Activated naive CD4-positive, alpha-beta T cell treated with anti-CD3 and anti-CD28 coated beads, Interleukin-2, amount 50 U/mL, for 24 hours (primary cell): ENCODE data around the gene TMEM9.
"Not testable (repeated sequence)": the region's sequence is repeated elsewhere in the genome, so short reads cannot be mapped to it uniquely, and the experiment has no call there.

Experiments
- H3K27ac Mint-ChIP-seq: one replicate; pipeline ENCODE4 v1.8.0; 2021; ENCODE audit warnings: mild to moderate bottlenecking, mixed read lengths
- H3K27me3 Mint-ChIP-seq: one replicate; pipeline ENCODE4 v1.8.0; 2021; ENCODE audit warnings: mixed read lengths
- H3K36me3 Mint-ChIP-seq: one replicate; pipeline ENCODE4 v1.8.0; 2021; ENCODE audit warnings: mixed read lengths
- H3K4me1 Mint-ChIP-seq: one replicate; pipeline ENCODE4 v1.8.0; 2021; ENCODE audit warnings: mixed read lengths
- H3K4me3 Mint-ChIP-seq: one replicate; pipeline ENCODE4 v1.8.0; 2021; ENCODE audit warnings: mild to moderate bottlenecking, mixed read lengths
- H3K9me3 Mint-ChIP-seq: one replicate; pipeline ENCODE4 v1.8.0; 2021; ENCODE audit warnings: mixed read lengths

Gene TMEM9

GRCh38 chr1:201164645-201165044 lies 10.4 kb upstream of the TMEM9 start:
- H3K36me3 Mint-ChIP-seq: no peaks in the 10 kb centered on the region
- H3K4me3 Mint-ChIP-seq: no peak overlapping the region
- H3K27ac Mint-ChIP-seq: no peak overlapping the region
- no peaks in the 10 kb centered on the region for H3K9me3 Mint-ChIP-seq
- H3K27me3 Mint-ChIP-seq: peaks cover 2% of the 10 kb centered on the region
- H3K4me1 Mint-ChIP-seq: no peaks in the 10 kb centered on the region

GRCh38 chr1:201163707-201164106 lies 9.4 kb upstream of the TMEM9 start:
- H3K9me3 Mint-ChIP-seq: no peaks in the 10 kb centered on the region
- peaks cover 2% of the 10 kb centered on the region for H3K27me3 Mint-ChIP-seq
- no peak overlapping the region for H3K27ac Mint-ChIP-seq
- no peaks in the 10 kb centered on the region for H3K36me3 Mint-ChIP-seq
- no peaks in the 10 kb centered on the region for H3K4me1 Mint-ChIP-seq
- no peak overlapping the region for H3K4me3 Mint-ChIP-seq

GRCh38 chr1:201163036-201163435 lies 8.8 kb upstream of the TMEM9 start:
- H3K9me3 Mint-ChIP-seq, H3K4me3 Mint-ChIP-seq, H3K36me3 Mint-ChIP-seq, H3K4me1 Mint-ChIP-seq, H3K27ac Mint-ChIP-seq, H3K27me3 Mint-ChIP-seq: not testable (repeated sequence)

DNA sequence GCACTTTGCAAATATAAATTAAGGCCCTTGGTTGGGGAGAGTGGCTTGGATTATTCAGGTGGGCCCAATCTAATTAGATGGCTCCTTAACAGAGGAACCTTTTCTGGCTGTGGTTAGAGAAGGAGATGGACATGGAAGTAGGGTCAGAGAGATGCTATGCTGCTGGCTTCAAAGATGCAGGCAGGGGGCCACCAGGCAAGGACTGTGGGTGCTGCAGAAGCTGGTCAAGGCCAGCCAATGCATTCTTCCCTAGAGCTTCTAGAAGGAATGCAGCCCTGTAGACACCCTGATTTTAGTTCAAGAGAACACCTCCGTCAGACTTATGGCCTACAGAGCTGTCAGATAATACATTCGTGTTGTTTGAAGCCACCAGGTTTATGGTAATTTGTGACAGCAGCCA lies 3.7 kb upstream of the TMEM9 start:
- Mint-ChIP-seq H3K9me3 (no peaks in the 10 kb centered on the region), H3K27ac (no peak overlapping the region), H3K4me1 (peaks cover 16% of the 10 kb centered on the region), H3K27me3 (peaks cover 2% of the 10 kb centered on the region), H3K4me3 (no peak overlapping the region), H3K36me3 (no peaks in the 10 kb centered on the region)

- H3K4me1 Mint-ChIP-seq: peaks cover 24% of the 10 kb centered on the region
- H3K27me3 Mint-ChIP-seq: peaks cover 2% of the 10 kb centered on the region
- H3K4me3 Mint-ChIP-seq: no peak overlapping the region
Observed at GRCh38 chr1:201156819-201157218, 2.5 kb upstream of the TMEM9 start.

GRCh38 chr1:201156346-201156745 lies 2.1 kb upstream of the TMEM9 start:
- Mint-ChIP-seq H3K27me3 (peaks cover 2% of the 10 kb centered on the region), H3K36me3 (no peaks in the 10 kb centered on the region), H3K4me1 (peaks cover 24% of the 10 kb centered on the region), H3K27ac (no peak overlapping the region), H3K9me3 (no peaks in the 10 kb centered on the region), H3K4me3 (no peak overlapping the region)

More at GRCh38 chr1:201156819-201157218, 2.5 kb upstream of the TMEM9 start:
- Mint-ChIP-seq H3K36me3 (no peaks in the 10 kb centered on the region), H3K27ac (no peak overlapping the region), H3K9me3 (no peaks in the 10 kb centered on the region)

DNA sequence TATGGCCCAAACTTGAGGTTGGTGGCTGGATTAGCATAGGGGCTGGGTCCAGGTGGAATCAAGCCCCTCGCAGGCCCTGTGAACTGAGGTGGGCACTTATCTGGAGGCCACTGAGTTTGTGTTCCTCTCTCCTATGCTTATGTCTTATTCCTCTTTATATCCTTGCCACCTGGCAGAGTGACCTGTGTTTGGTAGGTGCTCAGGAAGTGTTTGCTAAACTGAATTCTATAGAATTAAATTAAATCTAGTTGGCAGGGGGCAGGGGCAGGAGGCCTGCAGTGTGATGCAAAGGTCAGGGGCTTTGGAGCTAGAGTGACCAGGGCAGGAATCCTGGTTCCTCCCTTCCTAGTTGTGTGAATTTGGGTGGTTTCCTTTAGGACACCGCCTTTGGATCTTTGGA lies 1.1 kb upstream of the TMEM9 start:
- peaks cover 24% of the 10 kb centered on the region for H3K4me1 Mint-ChIP-seq
- no peak overlapping the region for H3K27ac Mint-ChIP-seq
- no peak overlapping the region for H3K4me3 Mint-ChIP-seq
- H3K27me3 Mint-ChIP-seq: no peaks in the 10 kb centered on the region
- no peaks in the 10 kb centered on the region for H3K9me3 Mint-ChIP-seq
- no peaks in the 10 kb centered on the region for H3K36me3 Mint-ChIP-seq

- Mint-ChIP-seq H3K9me3 (no peaks in the 10 kb centered on the region), H3K4me1 (peaks cover 24% of the 10 kb centered on the region), H3K27me3 (no peaks in the 10 kb centered on the region), H3K36me3 (no peaks in the 10 kb centered on the region), H3K27ac (peak overlapping the region; percentile 84), H3K4me3 (peak overlapping the region; percentile 91)
Observed at GRCh38 chr1:201153474-201154388, 543 bp downstream of the TMEM9 start.

DNA sequence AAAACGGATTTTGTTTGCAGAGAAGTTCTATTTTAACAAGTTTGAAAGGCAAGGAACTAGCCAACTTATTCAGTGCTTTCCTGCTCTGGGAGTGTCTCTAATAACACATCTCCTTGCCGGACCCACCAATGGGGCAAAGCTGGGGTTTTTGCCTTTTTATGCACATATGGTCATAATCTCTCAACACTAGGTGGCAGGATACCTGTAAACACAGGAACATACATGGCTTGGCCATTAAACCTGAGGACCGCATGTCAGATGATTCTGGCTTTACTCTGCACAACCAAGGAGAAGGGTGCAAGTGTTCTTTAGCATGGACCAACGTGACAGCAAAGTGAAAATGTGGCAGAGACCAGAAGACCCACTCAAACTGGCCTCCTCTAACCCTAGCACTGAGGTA lies 4.9 kb downstream of the TMEM9 start:
- Mint-ChIP-seq H3K4me3 (no peak overlapping the region), H3K27me3 (no peaks in the 10 kb centered on the region), H3K27ac (no peak overlapping the region), H3K36me3 (no peaks in the 10 kb centered on the region), H3K9me3 (no peaks in the 10 kb centered on the region), H3K4me1 (peaks cover 18% of the 10 kb centered on the region)

- no peak overlapping the region for H3K4me3 Mint-ChIP-seq
- no peaks in the 10 kb centered on the region for H3K27me3 Mint-ChIP-seq
- peaks cover 3% of the 10 kb centered on the region for H3K4me1 Mint-ChIP-seq
- H3K36me3 Mint-ChIP-seq: peaks cover 3% of the 10 kb centered on the region
- peak overlapping the region; percentile 42 for H3K27ac Mint-ChIP-seq
- H3K9me3 Mint-ChIP-seq: no peaks in the 10 kb centered on the region
Observed at GRCh38 chr1:201147396-201148015, 6.8 kb downstream of the TMEM9 start.

- Mint-ChIP-seq H3K4me1 (no peaks in the 10 kb centered on the region), H3K36me3 (peaks cover 3% of the 10 kb centered on the region), H3K27ac (no peak overlapping the region), H3K9me3 (no peaks in the 10 kb centered on the region), H3K4me3 (no peak overlapping the region), H3K27me3 (no peaks in the 10 kb centered on the region)
Observed at GRCh38 chr1:201146626-201147390, 7.5 kb downstream of the TMEM9 start.

DNA sequence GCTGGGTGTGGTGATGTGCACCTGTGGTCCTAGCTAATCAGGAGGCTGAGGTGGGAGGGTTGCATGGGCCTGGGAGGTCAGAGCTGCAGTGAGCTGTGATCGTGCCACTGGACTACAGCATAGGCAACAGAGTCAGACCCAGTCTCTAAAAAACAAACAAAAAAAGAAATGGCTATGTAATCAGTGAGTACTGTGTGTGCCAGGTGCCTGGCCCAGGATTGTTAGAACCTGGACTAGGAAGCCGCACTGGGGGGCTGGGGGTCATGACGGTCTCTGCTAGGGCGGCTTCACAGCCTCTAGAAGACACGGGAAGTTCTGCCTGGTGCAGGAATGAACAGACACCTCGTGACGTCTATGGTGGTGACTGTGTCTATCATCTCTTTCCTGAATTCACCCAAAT lies 8.5 kb downstream of the TMEM9 start:
- H3K4me1 Mint-ChIP-seq: no peaks in the 10 kb centered on the region
- peaks cover 7% of the 10 kb centered on the region for H3K36me3 Mint-ChIP-seq
- no peak overlapping the region for H3K27ac Mint-ChIP-seq
- no peak overlapping the region for H3K4me3 Mint-ChIP-seq
- no peaks in the 10 kb centered on the region for H3K9me3 Mint-ChIP-seq
- no peaks in the 10 kb centered on the region for H3K27me3 Mint-ChIP-seq

GRCh38 chr1:201145132-201145531 lies 9.1 kb downstream of the TMEM9 start:
- H3K4me3 Mint-ChIP-seq: no peak overlapping the region
- peaks cover 8% of the 10 kb centered on the region for H3K36me3 Mint-ChIP-seq
- no peaks in the 10 kb centered on the region for H3K27me3 Mint-ChIP-seq
- H3K9me3 Mint-ChIP-seq: no peaks in the 10 kb centered on the region
- no peaks in the 10 kb centered on the region for H3K4me1 Mint-ChIP-seq
- H3K27ac Mint-ChIP-seq: no peak overlapping the region

DNA sequence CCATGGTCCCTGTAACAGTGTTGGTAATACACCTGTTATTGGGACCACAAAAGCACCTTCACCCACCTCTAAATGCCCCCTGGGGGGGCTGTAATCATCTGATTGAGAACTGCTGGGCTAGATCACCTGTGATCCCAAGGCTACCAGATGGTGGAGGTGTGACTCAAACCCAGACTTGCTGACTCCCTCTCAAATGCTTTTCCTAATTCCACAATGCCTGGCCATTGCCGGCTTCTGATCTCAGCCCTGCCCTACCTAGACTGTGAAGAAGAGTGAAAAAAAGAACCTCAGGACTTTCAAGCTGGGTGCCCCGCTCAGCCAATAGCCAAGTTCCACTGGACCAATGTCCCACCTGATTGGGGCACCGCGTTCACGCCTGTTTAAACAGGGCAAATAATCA lies 9.6 kb downstream of the TMEM9 start:
- H3K36me3 Mint-ChIP-seq: peaks cover 8% of the 10 kb centered on the region
- no peaks in the 10 kb centered on the region for H3K27me3 Mint-ChIP-seq
- no peak overlapping the region for H3K4me3 Mint-ChIP-seq
- no peak overlapping the region for H3K27ac Mint-ChIP-seq
- no peaks in the 10 kb centered on the region for H3K9me3 Mint-ChIP-seq
- no peaks in the 10 kb centered on the region for H3K4me1 Mint-ChIP-seq

DNA sequence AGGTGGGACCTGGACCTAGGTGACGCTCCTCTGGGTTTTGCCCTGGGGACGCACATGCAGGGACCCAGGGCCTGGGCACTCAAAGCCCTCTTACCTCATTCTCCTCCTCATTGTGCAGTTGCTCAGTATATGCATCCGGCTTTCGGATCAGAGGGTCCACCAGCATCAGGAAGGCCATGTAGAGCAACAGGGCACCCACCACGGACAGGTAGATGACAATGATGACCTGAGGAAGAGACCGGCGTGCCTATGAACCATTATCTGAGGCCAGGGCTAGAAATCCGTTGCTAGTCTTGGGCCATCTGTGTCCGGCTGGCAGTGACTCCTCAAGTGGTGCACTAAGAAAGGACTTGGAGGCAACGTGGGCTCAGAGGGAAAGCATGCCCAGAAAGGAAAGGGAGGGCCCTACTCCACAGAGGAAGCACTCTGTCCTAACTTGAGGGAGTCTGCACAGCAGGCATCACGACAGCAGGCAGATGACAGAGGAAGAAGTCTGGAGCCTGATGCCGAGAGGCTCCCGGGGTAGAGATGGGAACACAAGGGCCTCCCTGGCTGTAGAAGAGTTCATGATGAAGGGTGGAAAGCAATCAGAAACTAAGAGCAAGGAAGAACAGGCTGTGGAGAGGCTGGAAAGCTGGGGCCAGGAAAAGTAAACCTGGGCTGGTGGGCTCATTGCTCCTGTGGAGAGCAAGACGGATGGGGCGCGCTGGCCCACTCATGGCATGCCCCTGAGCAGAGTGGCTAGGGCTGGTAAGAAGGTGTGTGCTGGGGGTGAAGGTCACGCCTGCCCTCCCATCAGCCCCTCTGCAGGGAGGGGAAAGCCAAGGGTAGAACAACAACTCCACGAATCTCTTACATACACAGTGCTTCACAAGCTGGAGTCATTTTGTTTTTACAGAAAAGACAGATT lies 10.3 kb downstream of the TMEM9 start:
- Mint-ChIP-seq H3K9me3 (no peaks in the 10 kb centered on the region), H3K4me3 (no peak overlapping the region), H3K27me3 (no peaks in the 10 kb centered on the region), H3K27ac (no peak overlapping the region), H3K4me1 (no peaks in the 10 kb centered on the region), H3K36me3 (peaks cover 8% of the 10 kb centered on the region)
